T-helper 22 cell (primary cell): ENCODE measurements around the gene TUBGCP2.

Source experiments
- DNase-seq: peaks from one replicate; pipeline ENCODE4 v3.0.0-alpha.2; 2020; ENCODE audit warnings: low read depth

TUBGCP2 gene

DNA sequence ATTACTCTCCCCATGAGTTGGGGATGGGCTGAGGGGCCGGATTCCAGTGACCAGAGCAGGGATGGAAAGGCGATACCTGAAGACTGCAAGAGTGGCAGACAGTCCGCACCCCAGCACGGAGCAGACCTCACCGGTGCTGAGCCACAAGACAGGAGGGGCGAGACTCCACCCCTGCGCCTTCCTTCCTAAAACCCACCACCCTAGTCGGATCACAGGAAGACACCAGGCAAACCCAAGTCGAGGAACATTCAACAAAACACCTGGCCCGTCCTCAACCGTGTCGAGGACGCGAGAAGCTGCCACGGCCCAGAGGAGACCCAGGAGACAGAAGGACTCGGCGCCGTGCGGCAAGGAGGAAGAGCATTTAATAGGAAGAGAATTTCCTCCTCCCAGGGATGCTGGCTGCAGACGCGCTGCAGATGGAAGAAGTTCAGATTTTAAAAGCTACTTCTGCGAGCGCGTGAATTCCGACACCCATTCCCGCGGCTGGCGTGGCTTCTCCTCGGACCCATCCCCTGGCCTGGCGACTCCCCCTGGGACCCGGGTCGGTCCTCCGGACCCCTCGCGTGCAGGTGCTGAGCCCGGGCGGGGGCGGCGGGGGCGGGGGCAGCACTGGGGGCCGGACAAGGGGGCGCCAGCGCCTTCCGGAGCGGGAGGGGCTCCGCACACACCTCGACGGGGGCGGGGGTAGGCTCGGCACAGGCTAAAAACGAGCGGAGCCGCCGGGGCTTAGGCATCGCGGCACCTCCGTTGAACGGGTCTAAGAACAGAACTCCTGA, 79.2 kb downstream of the TUBGCP2 start:
- DNase-seq = no peak
